ENCODE measurements around the gene KRTAP5-4.
"Not testable (repeated sequence)": the region's sequence is repeated elsewhere in the genome, so short reads cannot be mapped to it uniquely, and the experiment has no call there.

DNA sequence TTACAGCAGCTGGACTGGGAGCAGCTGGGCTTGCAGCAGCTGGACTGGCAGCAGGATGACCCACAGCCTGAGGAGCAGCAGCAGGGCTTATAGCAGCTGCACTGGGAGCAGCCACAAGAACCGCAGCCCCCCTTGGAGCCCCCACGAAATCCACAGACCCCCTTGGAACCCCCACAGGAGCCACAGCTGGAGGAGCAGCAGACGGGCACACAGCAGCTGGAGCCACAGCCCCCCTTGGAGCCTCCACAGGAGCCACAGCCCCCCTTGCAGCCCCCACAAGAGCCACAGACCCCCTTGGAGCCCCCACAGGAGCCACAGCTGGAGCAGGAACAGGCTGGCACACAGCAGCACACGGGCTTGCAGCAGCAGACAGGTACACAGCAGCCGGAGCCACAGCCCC is 14.0 kb downstream of the KRTAP5-4 start:
- not testable (repeated sequence) for TF ChIP-seq POLR2AphosphoS5 (IDR thresholded peaks at IDR 0.05; ENCODE audit: insufficient read depth, low read depth, low read length); POLR2A (IDR thresholded peaks at IDR 0.05; ENCODE audit: low read depth, low read length); EZH2 (IDR thresholded peaks at IDR 0.05; ENCODE audit: borderline replicate concordance, low read depth, low read length, severe bottlenecking); JUN (IDR thresholded peaks at IDR 0.05; ENCODE audit: borderline replicate concordance, insufficient read depth, insufficient read length, low read depth); MYC (IDR thresholded peaks at IDR 0.05; ENCODE audit: low read depth, low read length); GATA2 (IDR thresholded peaks at IDR 0.05; ENCODE audit: insufficient read depth, insufficient read length, low read depth, low read length); FOS (IDR thresholded peaks at IDR 0.05; ENCODE audit: borderline replicate concordance, insufficient read depth, low read length)
- TF ChIP-seq, protein P1, sequence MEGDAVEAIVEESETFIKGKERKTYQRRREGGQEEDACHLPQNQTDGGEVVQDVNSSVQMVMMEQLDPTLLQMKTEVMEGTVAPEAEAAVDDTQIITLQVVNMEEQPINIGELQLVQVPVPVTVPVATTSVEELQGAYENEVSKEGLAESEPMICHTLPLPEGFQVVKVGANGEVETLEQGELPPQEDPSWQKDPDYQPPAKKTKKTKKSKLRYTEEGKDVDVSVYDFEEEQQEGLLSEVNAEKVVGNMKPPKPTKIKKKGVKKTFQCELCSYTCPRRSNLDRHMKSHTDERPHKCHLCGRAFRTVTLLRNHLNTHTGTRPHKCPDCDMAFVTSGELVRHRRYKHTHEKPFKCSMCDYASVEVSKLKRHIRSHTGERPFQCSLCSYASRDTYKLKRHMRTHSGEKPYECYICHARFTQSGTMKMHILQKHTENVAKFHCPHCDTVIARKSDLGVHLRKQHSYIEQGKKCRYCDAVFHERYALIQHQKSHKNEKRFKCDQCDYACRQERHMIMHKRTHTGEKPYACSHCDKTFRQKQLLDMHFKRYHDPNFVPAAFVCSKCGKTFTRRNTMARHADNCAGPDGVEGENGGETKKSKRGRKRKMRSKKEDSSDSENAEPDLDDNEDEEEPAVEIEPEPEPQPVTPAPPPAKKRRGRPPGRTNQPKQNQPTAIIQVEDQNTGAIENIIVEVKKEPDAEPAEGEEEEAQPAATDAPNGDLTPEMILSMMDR (IDR thresholded peaks at IDR 0.05; ENCODE audit: extremely low read depth in 1 of 2, insufficient read depth in 1 of 2, low read depth in 1 of 2, low read length in 2 of 2) = not testable (repeated sequence)
- TF ChIP-seq, protein P2, sequence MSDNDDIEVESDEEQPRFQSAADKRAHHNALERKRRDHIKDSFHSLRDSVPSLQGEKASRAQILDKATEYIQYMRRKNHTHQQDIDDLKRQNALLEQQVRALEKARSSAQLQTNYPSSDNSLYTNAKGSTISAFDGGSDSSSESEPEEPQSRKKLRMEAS (IDR thresholded peaks at IDR 0.05; ENCODE audit: insufficient read depth, insufficient read length) = not testable (repeated sequence)

Data from endothelial cell of umbilical vein (primary cell).